Measurements from ENCODE around the gene INSR.
A peak's percentile ranks its signal among the peaks of the same experiment; 100 is the strongest.

Gene INSR

DNA sequence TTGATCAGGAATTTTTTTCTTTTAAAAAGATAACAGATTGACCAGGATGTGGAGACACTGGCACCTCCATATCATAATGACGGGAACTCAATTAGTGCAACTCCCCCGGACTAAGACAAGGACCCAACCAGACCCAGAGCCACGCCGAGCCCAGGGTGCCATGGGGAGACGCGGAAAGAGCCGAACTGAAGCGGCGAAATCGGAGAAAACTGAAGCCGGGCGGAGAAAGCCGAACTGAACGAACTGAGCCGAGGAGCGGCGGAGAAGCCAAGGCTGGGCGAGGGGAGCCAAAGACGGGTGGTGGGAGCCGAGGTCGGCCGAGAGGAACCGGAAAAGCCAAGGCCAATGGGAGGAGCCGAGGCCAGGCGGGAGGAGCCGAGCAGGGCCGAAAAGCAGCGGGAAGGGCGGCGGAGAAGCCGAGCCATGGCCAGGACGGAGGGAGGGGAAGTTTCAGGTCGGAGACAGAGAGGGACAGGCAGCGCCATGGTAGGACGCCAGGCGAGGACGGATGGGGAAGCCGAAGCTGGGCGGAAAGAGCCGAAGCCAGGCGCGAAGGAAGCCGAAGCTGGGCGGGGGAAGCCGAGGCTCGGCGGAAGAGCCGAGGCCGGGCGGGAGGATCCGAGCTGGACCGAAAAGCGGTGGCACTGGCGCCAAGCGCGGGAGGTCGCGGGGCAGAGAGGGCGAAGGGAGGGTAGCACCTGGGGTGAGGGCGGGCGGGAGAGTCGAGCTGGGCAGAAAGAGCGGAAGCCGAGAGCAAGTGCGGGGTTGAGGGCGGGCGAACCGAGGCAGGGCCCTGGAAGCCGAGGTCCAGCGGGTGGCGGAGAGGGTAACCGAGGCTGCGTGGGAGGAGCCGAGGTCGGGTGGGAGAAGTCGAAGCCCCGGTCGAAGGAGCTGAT, 195.3 kb downstream of the INSR start:
- peak; percentile 91 for DNase-seq (ENCODE audit: low spot score)

DNA sequence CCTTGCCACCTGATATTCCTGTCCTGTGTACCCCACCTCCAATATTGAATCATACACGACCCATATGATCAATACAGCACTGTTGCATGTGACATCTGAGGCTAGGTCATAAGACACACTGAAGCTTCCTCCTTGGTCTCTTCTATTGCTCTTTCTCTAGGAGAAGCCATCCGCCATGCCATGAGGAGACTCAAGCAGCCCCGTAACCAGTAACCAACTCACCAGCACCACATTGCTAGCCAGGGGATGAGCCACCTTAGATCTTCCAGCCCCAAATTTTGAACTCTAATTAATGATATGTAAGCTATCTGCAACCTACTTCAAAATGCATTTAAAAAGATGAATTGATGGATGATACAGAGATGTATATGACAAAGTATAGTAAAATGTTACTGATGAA, 196.1 kb downstream of the INSR start:
- DNase-seq (ENCODE audit: low spot score): no peak

DNA sequence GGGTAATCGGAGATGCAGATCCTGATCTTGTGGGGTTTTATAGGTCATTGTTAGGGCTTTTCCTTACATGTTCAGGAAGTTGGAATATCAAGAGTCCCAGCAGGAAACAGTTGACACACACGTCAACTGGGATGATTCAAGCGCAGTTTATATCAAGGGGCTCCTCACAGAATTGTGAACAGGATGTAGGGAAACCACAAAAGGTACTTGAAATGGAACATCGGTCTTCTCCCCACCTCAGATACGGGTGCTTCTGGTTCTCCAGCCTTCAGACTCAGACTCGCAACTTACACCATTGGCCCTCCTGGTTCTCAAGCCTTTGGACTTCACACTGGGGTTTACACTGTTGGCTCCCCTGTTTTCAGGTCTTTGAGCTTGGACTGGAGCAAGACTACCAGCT, 205.2 kb downstream of the INSR start:
- DNase-seq (ENCODE audit: low spot score): no peak

DNA sequence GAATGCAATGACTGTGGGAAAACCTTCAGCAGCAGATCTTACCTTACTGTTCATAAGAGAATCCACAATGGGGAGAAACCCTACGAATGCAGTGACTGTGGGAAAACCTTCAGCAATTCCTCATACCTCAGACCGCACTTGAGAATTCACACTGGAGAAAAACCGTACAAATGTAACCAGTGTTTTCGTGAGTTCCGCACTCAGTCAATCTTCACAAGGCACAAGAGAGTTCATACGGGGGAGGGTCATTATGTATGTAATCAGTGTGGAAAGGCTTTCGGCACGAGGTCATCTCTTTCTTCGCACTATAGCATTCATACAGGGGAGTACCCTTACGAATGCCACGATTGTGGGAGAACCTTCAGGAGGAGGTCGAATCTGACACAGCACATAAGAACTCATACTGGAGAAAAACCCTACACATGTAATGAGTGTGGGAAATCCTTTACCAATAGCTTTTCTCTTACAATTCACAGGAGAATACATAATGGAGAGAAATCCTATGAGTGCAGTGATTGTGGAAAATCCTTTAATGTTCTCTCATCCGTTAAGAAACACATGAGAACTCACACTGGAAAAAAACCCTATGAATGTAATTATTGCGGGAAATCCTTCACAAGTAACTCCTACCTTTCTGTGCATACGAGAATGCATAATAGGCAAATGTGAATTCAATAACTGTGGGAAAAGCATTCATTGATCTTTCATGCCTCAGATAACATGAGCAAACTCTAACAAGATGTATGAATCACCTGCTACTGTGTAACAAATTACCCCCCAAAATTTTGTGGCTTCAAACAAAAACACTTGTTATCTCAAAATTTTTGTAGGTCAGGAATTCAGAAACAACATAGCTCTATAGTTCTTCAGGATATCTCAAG, 210.9 kb downstream of the INSR start:
- no peak for DNase-seq (ENCODE audit: low spot score)

DNA sequence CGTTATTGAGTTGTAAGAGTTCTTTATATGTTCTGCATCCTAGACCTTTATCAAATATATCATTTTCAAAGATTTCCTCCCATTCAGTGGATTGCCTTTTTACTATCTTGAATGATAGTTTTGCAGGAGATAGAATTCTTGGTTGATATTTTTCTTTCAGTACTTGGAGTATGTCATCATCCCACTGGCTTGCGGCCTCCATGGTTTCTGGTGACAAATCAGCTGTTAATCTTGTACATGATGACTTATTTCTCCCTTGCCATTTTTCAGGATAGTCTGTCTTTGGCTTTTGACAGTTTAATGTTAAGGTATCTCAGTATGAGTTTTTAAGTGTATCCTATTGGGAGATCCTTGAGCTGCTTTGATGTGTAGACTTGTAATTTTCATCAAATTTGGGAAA, 216.2 kb downstream of the INSR start:
- DNase-seq (ENCODE audit: low spot score): no peak

GRCh38 chr19:7076151-7076550, 218.1 kb downstream of the INSR start:
- DNase-seq (ENCODE audit: low spot score): no peak

DNA sequence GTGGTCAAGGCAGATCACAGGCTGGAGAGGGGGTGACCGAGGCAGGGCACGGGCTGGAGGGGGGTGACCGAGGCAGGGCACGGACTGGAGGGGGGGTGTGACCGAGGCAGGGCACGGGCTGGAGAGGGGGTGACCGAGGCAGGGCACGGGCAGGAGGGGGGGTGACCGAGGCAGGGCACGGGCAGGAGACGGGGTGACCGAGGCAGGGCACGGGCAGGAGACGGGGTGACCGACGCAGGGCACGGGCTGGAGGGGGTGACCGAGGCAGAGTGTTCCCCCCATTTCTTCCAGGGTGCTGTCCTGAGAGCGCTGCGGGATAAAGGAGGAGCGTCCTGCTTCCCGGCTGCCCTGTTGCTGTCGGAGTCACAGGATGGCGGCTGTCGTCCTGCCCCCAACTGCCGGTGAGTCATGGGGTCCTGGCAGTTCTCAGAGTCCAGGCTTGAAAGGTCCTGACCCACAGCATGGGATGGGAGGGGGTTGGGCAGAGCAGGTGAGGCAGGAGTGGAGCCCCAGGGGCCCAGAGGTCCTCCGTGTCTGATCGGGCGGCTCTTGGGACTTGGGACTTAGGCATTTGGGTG, 219.4 kb downstream of the INSR start:
- DNase-seq (ENCODE audit: low spot score): no peak

GRCh38 chr19:7072541-7072940, 221.7 kb downstream of the INSR start:
- DNase-seq (ENCODE audit: low spot score): no peak

DNA sequence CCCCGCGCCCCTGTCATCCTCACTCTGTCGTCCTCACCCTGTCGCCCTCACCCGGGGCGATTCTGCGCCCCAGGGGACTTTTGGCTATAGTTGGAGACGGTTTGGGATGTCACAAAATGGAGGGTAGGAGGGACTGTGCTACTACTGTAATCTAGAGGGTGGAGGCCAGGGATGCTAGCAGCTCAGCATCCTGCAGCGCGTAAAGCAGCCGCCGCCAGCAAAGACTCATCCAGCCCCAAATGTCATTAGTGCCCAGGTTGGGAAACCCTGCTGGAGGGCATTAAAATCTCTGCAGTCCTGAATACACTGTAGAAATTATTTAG, 224.3 kb downstream of the INSR start:
- DNase-seq (ENCODE audit: low spot score): no peak

GRCh38 chr19:7069042-7069903, 224.9 kb downstream of the INSR start, which contains the start of gene ZNF557:
Gene ZNF557 (plus strand): TSS chr19:7069703. CDS start chr19:7075075, 5,372 bp downstream.
- peak; percentile 93 for DNase-seq (ENCODE audit: low spot score)

GRCh38 chr19:7068599-7068998, 225.6 kb downstream of the INSR start:
- no peak for DNase-seq (ENCODE audit: low spot score)

DNA sequence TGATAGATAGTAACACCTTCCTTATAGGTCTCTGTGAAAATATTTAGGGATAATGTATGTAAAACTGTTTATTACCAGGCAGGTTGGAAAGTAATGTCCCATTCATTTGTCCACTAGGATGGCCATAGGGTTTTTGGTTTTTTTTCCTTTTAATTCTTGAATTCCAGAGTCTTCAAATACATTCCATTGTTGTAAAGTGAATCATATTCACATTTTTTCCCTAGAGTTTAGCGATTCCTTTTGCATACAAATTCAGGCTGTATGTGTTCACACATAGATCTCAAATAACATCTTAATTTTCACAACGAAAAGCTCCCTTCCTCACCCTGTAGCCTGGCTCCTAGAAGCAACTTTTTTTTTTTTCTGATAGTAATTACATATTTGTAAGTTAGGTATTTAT, 226.5 kb downstream of the INSR start:
- no peak for DNase-seq (ENCODE audit: low spot score)

- peak; percentile 18 for DNase-seq (ENCODE audit: low spot score)
Observed at GRCh38 chr19:7067122-7067521, 227.1 kb downstream of the INSR start.

DNA sequence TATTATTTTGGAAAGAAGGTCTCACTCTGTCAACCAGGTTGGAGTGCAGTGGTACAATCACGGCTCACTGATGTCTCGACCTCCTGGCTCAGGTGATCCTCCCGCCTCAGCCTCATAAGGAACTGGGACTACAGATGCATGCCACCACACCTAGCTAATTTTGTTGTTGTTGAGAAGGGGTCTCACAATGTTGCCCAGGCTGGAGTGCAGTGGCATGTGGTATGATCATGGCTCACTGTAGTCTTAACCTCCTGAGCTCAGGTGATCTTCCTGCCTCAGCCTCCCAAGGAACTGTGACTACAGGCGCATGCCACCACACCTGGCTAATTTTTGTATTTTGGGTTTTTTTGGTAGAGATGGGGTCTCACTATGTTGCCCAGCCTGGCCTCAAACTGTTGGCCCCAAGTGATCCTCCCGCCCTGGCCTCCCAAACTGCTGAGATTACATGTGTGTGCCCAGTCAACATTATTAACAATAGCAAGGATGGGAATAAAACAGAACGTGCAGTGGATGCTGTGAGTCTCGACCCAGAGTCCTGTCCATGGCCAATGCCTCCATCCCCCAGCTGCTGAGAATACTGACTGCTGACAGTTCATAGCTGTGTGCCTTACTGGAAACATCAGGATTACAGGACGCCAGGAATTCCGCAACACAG, 230.3 kb downstream of the INSR start:
- DNase-seq (ENCODE audit: low spot score): no peak

- DNase-seq (ENCODE audit: low spot score): no peak
Observed at GRCh38 chr19:7063339-7063738, 230.9 kb downstream of the INSR start.

Data from SW480 (cell line).